GM18507 (cell line): ENCODE data around the gene NBEA.

Experiments
- DNase-seq: peaks from one replicate; pipeline ENCODE4 v3.0.0; 2011; ENCODE audit warnings: low read depth; ENCODE audit not compliant: insufficient read length; ENCODE audit errors: extremely low spot score
- FAIRE-seq: peaks from 2 replicates; lab custom pipeline; 2011; peaks lifted over from hg19 to GRCh38; lab: Jason Lieb, UNC

The NBEA gene

GRCh38 chr13:35457258-35457657 lies 515.2 kb downstream of the NBEA start:
- FAIRE-seq, result no peak

GRCh38 chr13:35460061-35460460 lies 518.0 kb downstream of the NBEA start:
- FAIRE-seq, result no peak
- DNase-seq, result no peak

More at GRCh38 chr13:35457258-35457657, 515.2 kb downstream of the NBEA start:
- DNase-seq, result no peak

GRCh38 chr13:35465371-35465770 lies 523.3 kb downstream of the NBEA start:
- DNase-seq, result no peak
- no peak for FAIRE-seq

- no peak for FAIRE-seq
Measured at GRCh38 chr13:35468195-35468594, 526.1 kb downstream of the NBEA start.

GRCh38 chr13:35469806-35470525 lies 527.9 kb downstream of the NBEA start:
- DNase-seq (no peak), FAIRE-seq (no peak)

More at GRCh38 chr13:35468195-35468594, 526.1 kb downstream of the NBEA start:
- no peak for DNase-seq

- no peak for DNase-seq
- no peak for FAIRE-seq
Measured at GRCh38 chr13:35470671-35471661, 528.9 kb downstream of the NBEA start.

- DNase-seq, result no peak
Measured at GRCh38 chr13:35471706-35472322, 529.7 kb downstream of the NBEA start.

GRCh38 chr13:35472323-35472881 lies 530.3 kb downstream of the NBEA start:
- no peak for DNase-seq
- FAIRE-seq, result no peak

More at GRCh38 chr13:35471706-35472322, 529.7 kb downstream of the NBEA start:
- FAIRE-seq, result no peak

GRCh38 chr13:35473206-35473775 lies 531.2 kb downstream of the NBEA start:
- FAIRE-seq (no peak), DNase-seq (no peak)

- DNase-seq (no peak), FAIRE-seq (no peak)
Measured at GRCh38 chr13:35473802-35474201, 531.7 kb downstream of the NBEA start.

- FAIRE-seq (no peak), DNase-seq (no peak)
Measured at GRCh38 chr13:35474496-35475211, 532.6 kb downstream of the NBEA start.

GRCh38 chr13:35475212-35475959 lies 533.3 kb downstream of the NBEA start:
- DNase-seq, result no peak
- FAIRE-seq, result no peak

- DNase-seq (no peak), FAIRE-seq (no peak)
Measured at GRCh38 chr13:35475960-35476943, 534.2 kb downstream of the NBEA start, which contains the start of gene MAB21L1. Gene MAB21L1, minus strand, starts transcription at chr13:35476689. Its CDS starts 551 bp downstream, at chr13:35476138.

GRCh38 chr13:35477386-35477946 lies 535.4 kb downstream of the NBEA start:
- DNase-seq (no peak), FAIRE-seq (no peak)

- DNase-seq (no peak), FAIRE-seq (no peak)
Measured at GRCh38 chr13:35478271-35479037, 536.4 kb downstream of the NBEA start.

GRCh38 chr13:35479038-35479492 lies 537.0 kb downstream of the NBEA start:
- DNase-seq, result no peak
- no peak for FAIRE-seq
